Kidney (tissue), 14 donors: ENCODE measurements around the gene ACO1. TPM values are rescaled to one million over a fixed set of nuclear protein-coding genes. Genes with fewer than 3 reads are reported as not detected.
A peak's percentile ranks its signal among the peaks of the same experiment; 100 is the strongest.

Experiments used
- DNase-seq, 5 donors: peaks; one replicate each; pipeline ENCODE4 v3.0.0-alpha.2; 2013 to 2020
- FAIRE-seq: peaks from 2 replicates; lab custom pipeline; 2012; peaks lifted over from hg19 to GRCh38; lab: Jason Lieb, UNC
- H3K27ac ChIP-seq, 2 donors: one replicate each; pipeline ENCODE4 v1.7.0; 2013; ENCODE audit warnings: low read depth in 2 of 2, low read length in 2 of 2, inconsistent platforms in 1 of 2
- H3K27me3 ChIP-seq: one replicate; pipeline ENCODE4 v1.7.1; 2013; ENCODE audit warnings: low read length, inconsistent platforms; ENCODE audit not compliant: control insufficient read depth, insufficient read depth
- H3K36me3 ChIP-seq, 3 donors: one replicate each; pipeline versions ENCODE4 v1.7.0 to v1.7.1; 2013; ENCODE audit warnings: low read length in 3 of 3, control low read depth in 1 of 3, inconsistent platforms in 1 of 3; ENCODE audit not compliant: insufficient read depth in 3 of 3, control insufficient read depth in 2 of 3
- H3K4me1 ChIP-seq, 3 donors: one replicate each; pipeline versions ENCODE4 v1.7.0 to v1.7.1; 2013; ENCODE audit warnings: low read length in 3 of 3, inconsistent platforms in 1 of 3, low read depth in 1 of 3; ENCODE audit not compliant: control insufficient read depth in 2 of 3, insufficient read depth in 2 of 3
- H3K4me3 ChIP-seq, 3 donors: one replicate each; pipeline versions ENCODE4 v1.7.0 to v1.8.1; 2013; ENCODE audit warnings: low read length in 3 of 3, control low read depth in 1 of 3, inconsistent platforms in 1 of 3
- H3K9ac ChIP-seq, 3 donors: one replicate each; pipeline versions ENCODE4 v1.7.0 to v1.7.1; 2013; ENCODE audit warnings: low read length in 3 of 3, control low read depth in 1 of 3, inconsistent platforms in 1 of 3
- H3K9me3 ChIP-seq, 3 donors: one replicate each; pipeline versions ENCODE4 v1.7.0 to v1.7.1; 2013; ENCODE audit warnings: low read length in 3 of 3, control low read depth in 1 of 3, inconsistent platforms in 1 of 3; ENCODE audit not compliant: control insufficient read depth in 2 of 3, insufficient read depth in 1 of 3
- CTCF ChIP-seq: IDR thresholded peaks from 3 replicates; pipeline ENCODE4 v1.5.1; 2012; ENCODE audit warnings: mild to moderate bottlenecking, moderate library complexity, borderline replicate concordance; ENCODE audit not compliant: insufficient read depth; ENCODE audit errors: extremely low read depth
- intact Hi-C: fragments of 100-400 bp; cut with DNase I; formaldehyde crosslinking; loops from one replicate; pipeline ENCODE4 v1.11.1; 2022
- polyA plus RNA-seq: library from polyadenylated mRNA; stranded (reverse); fragments of 350-450 nt; fragmentation: Illumina TruSeq; extraction: RNeasy Lipid Tissue Mini Kit (QIAGEN cat#74804); gene quantifications from one replicate; pipeline ENCODE4 v1.2.3, GENCODE V29; 2014; ENCODE audit warnings: low read depth, low replicate concordance; ENCODE audit not compliant: insufficient read depth
- total RNA-seq: library from RNA; stranded (reverse); fragmentation: NEBNext Ultra II Directional; extraction: Animal tissue kit (Norgen Biotek cat#: 25700); gene quantifications from one replicate; pipeline ENCODE4 v1.2.1, GENCODE V29; 2021
- donor health status: control.
- donor health status: control.
- donor health status: control.
- donor health status: control.
- donor health status: control.
- donor health status: DM: yes; HTN: yes; CAD: no.
- donor health status: Normal renal cell carcinoma (clear cell type).

ACO1 gene
- total and polyA plus RNA-seq, 2 donors from 2014 or later, result 36.8 to 70.5 TPM

GRCh38 chr9:32378993-32379729 is 5.3 kb upstream of the ACO1 start:
- H3K4me3 ChIP-seq, result no peak overlapping the region
- intact Hi-C loops, result loop anchor here (5.0 to 10.0 kb wide), 2 partner anchors 198 to 596 kb away; no protein-coding TSS in a partner anchor
- no peak overlapping the region for H3K27ac ChIP-seq
- H3K27me3 ChIP-seq, result peaks cover 9% of the 10 kb centered on the region
- H3K9me3 ChIP-seq, result no peaks in the 10 kb centered on the region
- peaks cover 0 to 3% (median 2%) of the 10 kb centered on the region in 3 donors for H3K4me1 ChIP-seq
- peak; percentile 73 for FAIRE-seq
- peak; percentile 89 for TF ChIP-seq CTCF
- H3K9ac ChIP-seq, result no peak overlapping the region
- DNase-seq, result peak in 3 of 5 donors; percentile 59 to 95 (median 88)
- no peaks in the 10 kb centered on the region for H3K36me3 ChIP-seq

- Histone ChIP-seq H3K9me3 (no peaks in the 10 kb centered on the region), H3K9ac (no peak overlapping the region), H3K36me3 (no peaks in the 10 kb centered on the region), H3K27me3 (peaks cover 9% of the 10 kb centered on the region), H3K4me1 (peaks cover 0 to 9% (median 5%) of the 10 kb centered on the region in 3 donors), H3K4me3 (no peak overlapping the region), H3K27ac (no peak overlapping the region)
- FAIRE-seq (no peak), DNase-seq (no peak)
- no peak for TF ChIP-seq CTCF
- intact Hi-C loops, result loop anchor here (10.0 kb wide), 1 partner anchor 54 kb away; no protein-coding TSS in a partner anchor
Measured at GRCh38 chr9:32380944-32381343, 3.5 kb upstream of the ACO1 start.

- Histone ChIP-seq H3K4me3 (peak overlapping the region in 1 of 3 donors; percentile 26), H3K9me3 (no peaks in the 10 kb centered on the region), H3K4me1 (peaks cover 0 to 14% (median 6%) of the 10 kb centered on the region in 3 donors), H3K9ac (no peak overlapping the region), H3K36me3 (no peaks in the 10 kb centered on the region), H3K27me3 (peaks cover 9% of the 10 kb centered on the region), H3K27ac (no peak overlapping the region)
- TF ChIP-seq CTCF, result no peak
- DNase-seq (no peak), FAIRE-seq (no peak)
- intact Hi-C loops, result loop anchor here (10.0 kb wide), 1 partner anchor 52 kb away; no protein-coding TSS in a partner anchor
Measured at GRCh38 chr9:32382565-32383320, 1.7 kb upstream of the ACO1 start.
